Activated CD8-positive, alpha-beta T cell treated with anti-CD3 and anti-CD28 coated beads for 36 hours (primary cell): ENCODE measurements around the gene DGAT2. TPM values are rescaled to one million over a fixed set of nuclear protein-coding genes. Genes with fewer than 3 reads are reported as not detected.

Source experiments
- ATAC-seq: fragments of 200-7000 bp; cut with Tn5 transposase; one replicate; pipeline ENCODE4 v1.10.0; 2021; ENCODE audit warnings: mild to moderate bottlenecking, moderate library complexity
- CTCF ChIA-PET: fragments of 350-600 bp; sonication (Branson Sonifier 250); formaldehyde crosslinking; loops from one replicate; lab custom pipeline; 2021; ENCODE audit warnings: antibody characterized with exemption; lab: Charles Lee
- POLR2A ChIA-PET: fragments of 350-600 bp; sonication (Branson Sonifier 250); formaldehyde crosslinking; loops from one replicate; lab custom pipeline; 2021; ENCODE audit warnings: antibody characterized with exemption; lab: Charles Lee
- DNase-seq: peaks from one replicate; pipeline ENCODE4 v3.0.0-alpha.2; 2020
- H3K27ac Mint-ChIP-seq: one replicate; pipeline ENCODE4 v1.8.0; 2021; ENCODE audit warnings: mild to moderate bottlenecking, mixed read lengths
- H3K27me3 Mint-ChIP-seq: one replicate; pipeline ENCODE4 v1.8.0; 2021; ENCODE audit warnings: mixed read lengths
- H3K36me3 Mint-ChIP-seq: one replicate; pipeline ENCODE4 v1.8.0; 2021; ENCODE audit warnings: low read depth, mixed read lengths
- H3K4me1 Mint-ChIP-seq: one replicate; pipeline ENCODE4 v1.8.0; 2021; ENCODE audit warnings: low read depth, mixed read lengths
- H3K4me3 Mint-ChIP-seq: one replicate; pipeline ENCODE4 v1.8.0; 2021; ENCODE audit warnings: mild to moderate bottlenecking, moderate library complexity, mixed read lengths
- H3K9me3 Mint-ChIP-seq: one replicate; pipeline ENCODE4 v1.8.0; 2021; ENCODE audit warnings: mixed read lengths
- CTCF ChIP-seq: fragments of 200-600 bp; IDR thresholded peaks from one replicate; pipeline ENCODE4 v1.8.0; 2022; ENCODE audit warnings: antibody characterized with exemption, mild to moderate bottlenecking
- intact Hi-C: fragments of 100-400 bp; cut with micrococcal nuclease; formaldehyde crosslinking; loops from one replicate; pipeline ENCODE4 v1.10.0; 2022
- total RNA-seq, 2 experiments: library from RNA; stranded (reverse); gene quantifications; one replicate each; pipeline ENCODE4 v1.2.3, GENCODE V29; 2021

Gene DGAT2
- total RNA-seq = 1 to 10 TPM; 1.7 to 1.8 TPM

GRCh38 chr11:75768112-75768908 is at the start of gene DGAT2:
Gene DGAT2, plus strand, starts transcription at chr11:75768778. Its CDS starts 214 bp downstream, at chr11:75768992.
- ATAC-seq (peak; percentile 87), DNase-seq (peak; percentile 79)
- Mint-ChIP-seq H3K27ac (peak within 1 kb of the TSS; percentile 56), H3K27me3 (peaks cover 21% of the 10 kb centered on the region), H3K4me1 (peaks cover 25% of the 10 kb centered on the region), H3K36me3 (no peaks in the 10 kb centered on the region), H3K4me3 (peak within 1 kb of the TSS; percentile 67), H3K9me3 (no peaks in the 10 kb centered on the region)
- POLR2A ChIA-PET = no interaction called here
- TF ChIP-seq CTCF = no peak
- CTCF ChIA-PET = interaction anchor here (0.8 to 1.1 kb wide), 2 partner anchors 45 to 199 kb away, joined by 3 read pairs; no protein-coding TSS in a partner anchor
- intact Hi-C loops = no loop called here

- ATAC-seq (no peak), DNase-seq (no peak)
- intact Hi-C loops = no loop called here
- ChIA-PET POLR2A (no interaction called here), CTCF (interaction anchor here (0.5 to 1.2 kb wide), 2 partner anchors 13 to 89 kb away, joined by 3 to 5 read pairs; no protein-coding TSS in a partner anchor)
- TF ChIP-seq CTCF = no peak
- Mint-ChIP-seq H3K27me3 (no peaks in the 10 kb centered on the region), H3K27ac (no peak overlapping the region), H3K9me3 (no peaks in the 10 kb centered on the region), H3K4me1 (no peaks in the 10 kb centered on the region), H3K4me3 (no peak overlapping the region), H3K36me3 (no peaks in the 10 kb centered on the region)
Measured at GRCh38 chr11:75719340-75720239, 49.0 kb upstream of the DGAT2 start.

GRCh38 chr11:75720639-75721038 is 47.9 kb upstream of the DGAT2 start:
- no peak for TF ChIP-seq CTCF
- DNase-seq (no peak), ATAC-seq (no peak)
- Mint-ChIP-seq H3K27ac (no peak overlapping the region), H3K4me1 (no peaks in the 10 kb centered on the region), H3K36me3 (no peaks in the 10 kb centered on the region), H3K9me3 (no peaks in the 10 kb centered on the region), H3K27me3 (no peaks in the 10 kb centered on the region), H3K4me3 (no peak overlapping the region)
- POLR2A ChIA-PET = no interaction called here
- intact Hi-C loops = no loop called here
- CTCF ChIA-PET = interaction anchor here (3.1 kb wide), 1 partner anchor 147 kb away, joined by 28 read pairs; no protein-coding TSS in a partner anchor

GRCh38 chr11:75721852-75722668 is 46.5 kb upstream of the DGAT2 start:
- H3K27ac Mint-ChIP-seq = no peak overlapping the region
- no peaks in the 10 kb centered on the region for H3K9me3 Mint-ChIP-seq
- intact Hi-C loops = no loop called here
- POLR2A ChIA-PET = interaction anchor here (0.6 kb wide), 1 partner anchor 33 kb away, joined by 3 read pairs; no protein-coding TSS in a partner anchor
- no peaks in the 10 kb centered on the region for H3K27me3 Mint-ChIP-seq
- no peak overlapping the region for H3K4me3 Mint-ChIP-seq
- H3K4me1 Mint-ChIP-seq = no peaks in the 10 kb centered on the region
- no peak for TF ChIP-seq CTCF
- ATAC-seq (no peak), DNase-seq (no peak)
- H3K36me3 Mint-ChIP-seq = no peaks in the 10 kb centered on the region
- CTCF ChIA-PET = interaction anchor here (0.7 to 3.1 kb wide), 6 partner anchors 16 to 260 kb away, joined by 3 to 28 read pairs (median 10); no protein-coding TSS in a partner anchor
